Thymus (tissue), 11 donors: ENCODE results near the gene PTPDC1. TPM values are rescaled to one million over a fixed set of nuclear protein-coding genes. Genes with fewer than 3 reads are reported as not detected.
"Not testable (repeated sequence)": the region's sequence is repeated elsewhere in the genome, so short reads cannot be mapped to it uniquely, and the experiment has no call there.

Source experiments
- DNase-seq, 9 donors: peaks; one replicate each; pipeline ENCODE4 v3.0.0-alpha.2; 2013; ENCODE audit warnings: low spot score in 9 of 9, low read depth in 6 of 9, missing footprints in 1 of 9
- H3K27ac ChIP-seq, 2 donors: one replicate each; pipeline ENCODE4 v1.5.1; 2013; ENCODE audit warnings: control low read depth in 1 of 2, low read depth in 1 of 2, low read length in 1 of 2, mild to moderate bottlenecking in 1 of 2, moderate library complexity in 1 of 2
- H3K27me3 ChIP-seq, 2 donors: one replicate each; pipeline ENCODE4 v1.5.1; 2013; ENCODE audit warnings: low read length in 1 of 2; ENCODE audit not compliant: control insufficient read depth in 2 of 2, insufficient read depth in 1 of 2
- H3K36me3 ChIP-seq, 2 donors: one replicate each; pipeline ENCODE4 v1.5.1; 2013; ENCODE audit warnings: low read length in 1 of 2, mild to moderate bottlenecking in 1 of 2, moderate library complexity in 1 of 2; ENCODE audit not compliant: control insufficient read depth in 2 of 2, insufficient read depth in 2 of 2
- H3K4me1 ChIP-seq, 2 donors: one replicate each; pipeline ENCODE4 v1.5.1; 2013; ENCODE audit warnings: low read length in 2 of 2; ENCODE audit not compliant: control insufficient read depth in 2 of 2, insufficient read depth in 2 of 2
- H3K4me3 ChIP-seq, 2 donors: one replicate each; pipeline ENCODE4 v1.5.1; 2013; ENCODE audit warnings: low read length in 2 of 2, control low read depth in 1 of 2, mild to moderate bottlenecking in 1 of 2
- H3K9me3 ChIP-seq, 2 donors: one replicate each; pipeline ENCODE4 v1.5.1; 2013; ENCODE audit warnings: low read length in 1 of 2, mild to moderate bottlenecking in 1 of 2; ENCODE audit not compliant: control insufficient read depth in 2 of 2, insufficient read depth in 1 of 2
- WGBS: extraction: QIAGEN DNeasy Blood & Tissue Kit; methylation state at CpG from one replicate; pipeline ENCODE4 v1.1.7; 2013; 5-methylcytosine and 5-hydroxymethylcytosine counted together
- polyA plus RNA-seq: library from polyadenylated mRNA; stranded (reverse); fragments of 200-250 nt; gene quantifications from one replicate; pipeline ENCODE4 v1.2.3, GENCODE V29; 2013
- total RNA-seq: library from RNA; stranded (reverse); fragments of 120-200 nt; gene quantifications from one replicate; pipeline ENCODE4 v1.2.4, GENCODE V29; 2013
- donor health status: healthy.

PTPDC1 gene
- total and polyA plus RNA-seq, 2 donors: 3.9 to 4.0 TPM

GRCh38 chr9:94101162-94101853, 17.0 kb downstream of the PTPDC1 start:
- no peaks in the 10 kb centered on the region for H3K4me1 ChIP-seq
- no peak overlapping the region for H3K27ac ChIP-seq
- H3K27me3 ChIP-seq: no peaks in the 10 kb centered on the region
- no peak for DNase-seq
- H3K36me3 ChIP-seq: no peaks in the 10 kb centered on the region
- no peak overlapping the region for H3K4me3 ChIP-seq
- no peaks in the 10 kb centered on the region for H3K9me3 ChIP-seq
- 43% methylated on average over 7 of the region's 7 CpGs for WGBS

- no peak for DNase-seq
- no peak overlapping the region for H3K4me3 ChIP-seq
- no peak overlapping the region for H3K27ac ChIP-seq
- H3K27me3 ChIP-seq: no peaks in the 10 kb centered on the region
- WGBS: 89% methylated on average over 3 of the region's 3 CpGs
- no peaks in the 10 kb centered on the region for H3K36me3 ChIP-seq
- no peaks in the 10 kb centered on the region for H3K9me3 ChIP-seq
- H3K4me1 ChIP-seq: no peaks in the 10 kb centered on the region
These were observed 24.3 kb downstream of the PTPDC1 start for GRCh38 chr9:94108584-94108983.

- no peak overlapping the region for H3K4me3 ChIP-seq
- no peaks in the 10 kb centered on the region for H3K9me3 ChIP-seq
- no peaks in the 10 kb centered on the region for H3K36me3 ChIP-seq
- H3K27me3 ChIP-seq: no peaks in the 10 kb centered on the region
- no peak for DNase-seq
- H3K4me1 ChIP-seq: no peaks in the 10 kb centered on the region
- 93% methylated on average over 3 of the region's 3 CpGs for WGBS
- H3K27ac ChIP-seq: no peak overlapping the region
These were observed 26.6 kb downstream of the PTPDC1 start for GRCh38 chr9:94110821-94111252.

GRCh38 chr9:94111446-94111845, 27.2 kb downstream of the PTPDC1 start:
- Histone ChIP-seq H3K4me1 (no peaks in the 10 kb centered on the region), H3K36me3 (no peaks in the 10 kb centered on the region), H3K27me3 (no peaks in the 10 kb centered on the region), H3K27ac (no peak overlapping the region), H3K4me3 (no peak overlapping the region), H3K9me3 (no peaks in the 10 kb centered on the region)
- 90% methylated on average over 2 of the region's 2 CpGs for WGBS
- DNase-seq: no peak

GRCh38 chr9:94112716-94113465, 28.6 kb downstream of the PTPDC1 start:
- no peaks in the 10 kb centered on the region for H3K4me1 ChIP-seq
- no peak for DNase-seq
- no peaks in the 10 kb centered on the region for H3K36me3 ChIP-seq
- H3K27me3 ChIP-seq: no peaks in the 10 kb centered on the region
- no peak overlapping the region for H3K4me3 ChIP-seq
- H3K27ac ChIP-seq: no peak overlapping the region
- H3K9me3 ChIP-seq: no peaks in the 10 kb centered on the region
- WGBS: 78% methylated on average over 8 of the region's 8 CpGs

- H3K4me3 ChIP-seq, DNase-seq, H3K27me3 ChIP-seq, H3K4me1 ChIP-seq, H3K27ac ChIP-seq, H3K9me3 ChIP-seq, H3K36me3 ChIP-seq: not testable (repeated sequence)
- 97% methylated on average over 7 of the region's 7 CpGs for WGBS
These were observed 35.8 kb downstream of the PTPDC1 start for GRCh38 chr9:94120088-94120487.

- no peak for DNase-seq
- peaks cover 0 to 3% of the 10 kb centered on the region in 2 donors for H3K9me3 ChIP-seq
- no peaks in the 10 kb centered on the region for H3K27me3 ChIP-seq
- WGBS: over 99% methylated on average over 5 of the region's 5 CpGs
- H3K4me3 ChIP-seq: no peak overlapping the region
- H3K27ac ChIP-seq: no peak overlapping the region
- no peaks in the 10 kb centered on the region for H3K36me3 ChIP-seq
- H3K4me1 ChIP-seq: no peaks in the 10 kb centered on the region
These were observed 36.7 kb downstream of the PTPDC1 start for GRCh38 chr9:94120854-94121376.

GRCh38 chr9:94126844-94127243, 42.6 kb downstream of the PTPDC1 start:
- WGBS: 94% methylated on average over 1 of the region's 1 CpG

GRCh38 chr9:94127806-94128205, 43.5 kb downstream of the PTPDC1 start:
- H3K36me3 ChIP-seq: no peaks in the 10 kb centered on the region
- H3K27ac ChIP-seq: no peak overlapping the region
- H3K9me3 ChIP-seq: peaks cover 0 to 16% of the 10 kb centered on the region in 2 donors
- no peak overlapping the region for H3K4me3 ChIP-seq
- DNase-seq: no peak
- H3K27me3 ChIP-seq: no peaks in the 10 kb centered on the region
- no peaks in the 10 kb centered on the region for H3K4me1 ChIP-seq

More at GRCh38 chr9:94126844-94127243, 42.6 kb downstream of the PTPDC1 start:
- Histone ChIP-seq H3K36me3 (no peaks in the 10 kb centered on the region), H3K27ac (no peak overlapping the region), H3K27me3 (no peaks in the 10 kb centered on the region), H3K9me3 (peaks cover 0 to 16% of the 10 kb centered on the region in 2 donors), H3K4me1 (no peaks in the 10 kb centered on the region), H3K4me3 (no peak overlapping the region)
- DNase-seq: no peak
